ENCODE results near the gene RILPL1. TPM values are rescaled to one million over a fixed set of nuclear protein-coding genes. Genes with fewer than 3 reads are reported as not detected.
"Not testable (repeated sequence)": the region's sequence is repeated elsewhere in the genome, so short reads cannot be mapped to it uniquely, and the experiment has no call there.

RILPL1 gene
- total RNA-seq, 8 experiments from 2014 or later: 7.4 to 23.2 (median 13.0) TPM

- in situ Hi-C loops (cut with MboI; ENCODE audit: low pct_unique_long_range_greater_than_20kb in 2 of 9, low sequenced_read_pairs in 9 of 9, unreplicated experiment in 9 of 9): no loop called here
- Histone ChIP-seq H3K27ac (no peak overlapping the region), H3K4me1 (replicated peaks in 1 of 2) (peaks cover 0 to 7% of the 10 kb centered on the region in 2 donors), H3K4me3 (no peak overlapping the region)
- WGBS, 10 experiments: 83 to 100% (median 100%) methylated on average over 1 to 10 of the region's 16 CpGs; no CpG with 5 or more reads in 5 of the 10 experiments
- ATAC-seq (replicated peaks in 6 of 8): no peak
Measured at GRCh38 chr12:123499332-123499731, 34.2 kb downstream of the RILPL1 start.

DNA sequence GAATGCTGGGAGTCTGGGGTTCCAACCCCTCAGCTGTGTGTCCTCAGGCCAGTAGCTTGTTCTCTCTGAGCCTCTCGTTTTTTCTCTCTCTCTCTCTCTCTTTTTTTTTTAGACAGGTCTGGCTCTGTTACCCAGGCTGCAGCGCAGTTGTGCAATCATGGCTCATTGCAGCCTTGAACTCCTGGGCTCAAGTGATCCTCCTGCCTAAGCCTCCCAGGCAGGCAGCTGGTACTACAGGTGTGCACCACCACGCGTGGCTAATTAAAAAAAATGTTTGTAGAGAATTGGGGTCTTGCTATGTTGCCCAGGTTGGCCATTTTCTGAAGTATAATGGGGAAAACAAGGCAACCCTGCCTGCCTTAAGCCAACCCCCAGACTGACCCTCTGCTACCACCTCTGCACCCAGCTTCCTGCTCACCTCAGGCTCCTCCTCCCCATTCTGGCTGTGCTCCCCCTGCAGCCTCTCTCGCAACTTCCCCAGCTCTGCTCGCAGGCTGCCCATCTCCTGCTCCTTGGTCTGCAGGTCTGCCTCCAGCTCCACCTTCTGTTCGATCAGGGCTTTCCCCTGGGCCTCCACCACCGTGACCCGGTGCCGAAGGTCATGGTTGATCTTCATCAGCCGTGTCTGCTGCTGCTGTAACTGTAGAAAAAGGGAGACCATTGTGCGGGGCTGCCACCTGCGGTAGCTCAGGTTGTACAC lies 35.2 kb downstream of the RILPL1 start:
- ATAC-seq (replicated peaks in 6 of 8): no peak

GRCh38 chr12:123497065-123497464 lies 36.5 kb downstream of the RILPL1 start:
- Histone ChIP-seq H3K27ac (no peak overlapping the region), H3K4me1 (replicated peaks in 1 of 2) (peaks cover 15 to 17% of the 10 kb centered on the region in 2 donors), H3K4me3 (no peak overlapping the region)
- ATAC-seq (replicated peaks in 6 of 8): no peak
- 80 to 100% (median 100%) methylated on average over 1 to 5 of the region's 7 CpGs; no CpG with 5 or more reads in 5 of the 10 experiments for WGBS, 10 experiments
- in situ Hi-C loops (cut with MboI; ENCODE audit: low pct_unique_long_range_greater_than_20kb in 2 of 9, low sequenced_read_pairs in 9 of 9, unreplicated experiment in 9 of 9): no loop called here

More for the DNA sequence above, 35.2 kb downstream of the RILPL1 start:
- 83 to 100% (median 91%) methylated on average over 2 to 13 of the region's 13 CpGs; no CpG with 5 or more reads in 2 of the 10 experiments for WGBS, 10 experiments
- Histone ChIP-seq H3K27ac (no peak overlapping the region), H3K4me3 (no peak overlapping the region), H3K4me1 (replicated peaks in 1 of 2) (peaks cover 3 to 11% of the 10 kb centered on the region in 2 donors)
- in situ Hi-C loops (cut with MboI; ENCODE audit: low pct_unique_long_range_greater_than_20kb in 2 of 9, low sequenced_read_pairs in 9 of 9, unreplicated experiment in 9 of 9): no loop called here

DNA sequence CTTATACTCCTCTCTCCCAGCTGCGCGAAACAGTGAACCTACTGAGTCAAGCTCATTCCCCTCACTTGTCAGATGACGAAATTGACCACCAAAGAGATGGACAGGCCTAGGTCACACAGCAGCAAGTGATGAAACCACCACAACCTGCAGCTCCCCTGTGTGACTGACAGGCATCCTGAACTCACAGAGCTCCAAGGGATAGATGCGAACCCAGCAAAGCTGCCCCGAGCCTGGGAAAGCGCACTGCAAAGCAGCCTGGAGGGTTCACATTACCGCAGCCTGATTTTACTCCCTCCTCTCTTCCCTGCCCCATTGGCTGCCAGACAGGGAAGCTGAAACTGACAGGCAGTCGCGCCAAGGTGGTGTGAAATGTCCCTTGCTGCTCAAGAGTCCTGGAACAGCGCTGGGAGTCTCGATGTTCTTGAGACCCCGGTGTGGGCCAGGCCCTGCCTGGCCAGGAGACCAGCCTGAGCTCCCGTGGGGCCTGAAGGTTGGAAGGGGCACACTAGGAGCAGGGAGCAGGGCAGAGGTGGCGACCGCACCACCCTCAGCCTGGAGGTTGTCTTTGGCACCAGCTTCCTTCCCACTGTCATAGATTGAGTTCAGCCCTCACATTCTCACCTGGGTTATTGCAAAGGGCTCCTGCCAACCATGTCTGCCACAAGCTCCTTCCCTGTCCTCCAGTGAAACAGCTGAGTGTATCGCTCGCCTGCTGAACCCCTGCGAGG lies 39.2 kb downstream of the RILPL1 start:
- in situ Hi-C loops (cut with MboI; ENCODE audit: low pct_unique_long_range_greater_than_20kb in 2 of 9, low sequenced_read_pairs in 9 of 9, unreplicated experiment in 9 of 9): no loop called here
- no peak overlapping the region for H3K4me3 ChIP-seq
- 78 to 100% (median 90%) methylated on average over 1 to 10 of the region's 18 CpGs; no CpG with 5 or more reads in 3 of the 10 experiments for WGBS, 10 experiments
- ATAC-seq (replicated peaks in 6 of 8): peak in 2 of 8 experiments; percentile 9 to 13
- peaks cover 14 to 15% of the 10 kb centered on the region in 2 donors for H3K4me1 ChIP-seq (replicated peaks in 1 of 2)
- H3K27ac ChIP-seq: peak overlapping the region in 1 of 2 donors; percentile 17

GRCh38 chr12:123492339-123493039 lies 41.0 kb downstream of the RILPL1 start:
- WGBS, 10 experiments: 25 to 100% (median 81%) methylated on average over 1 to 2 of the region's 7 CpGs; no CpG with 5 or more reads in 2 of the 10 experiments
- H3K4me3 ChIP-seq; in situ Hi-C loops (cut with MboI; ENCODE audit: low pct_unique_long_range_greater_than_20kb in 2 of 9, low sequenced_read_pairs in 9 of 9, unreplicated experiment in 9 of 9): not testable (repeated sequence)
- peaks cover 14 to 15% of the 10 kb centered on the region in 2 donors for H3K4me1 ChIP-seq (replicated peaks in 1 of 2)
- peak overlapping the region; percentile 25 to 69 for H3K27ac ChIP-seq
- peak in 6 of 8 experiments; percentile 32 to 62 (median 44) for ATAC-seq (replicated peaks in 6 of 8)

DNA sequence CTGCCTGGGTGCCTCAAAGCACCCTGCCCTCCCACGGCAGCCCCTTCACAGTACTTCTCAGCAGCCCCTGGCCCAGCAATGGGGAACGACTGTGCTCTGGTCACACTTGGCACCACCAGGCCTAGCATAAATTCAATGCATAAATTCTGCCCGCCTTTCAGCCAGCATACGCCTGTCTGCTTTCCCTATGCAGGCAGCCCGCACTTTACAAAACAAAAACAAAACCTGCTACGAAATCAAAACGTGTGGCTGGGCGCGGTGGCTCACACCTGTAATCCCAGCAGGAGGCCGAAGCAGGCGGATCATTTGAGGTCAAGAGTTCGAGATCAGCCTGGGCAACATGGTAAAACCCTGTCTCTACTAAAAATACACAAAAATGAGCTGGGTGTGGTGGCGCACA lies 42.0 kb downstream of the RILPL1 start:
- no peak overlapping the region for H3K27ac ChIP-seq
- in situ Hi-C loops (cut with MboI; ENCODE audit: low pct_unique_long_range_greater_than_20kb in 2 of 9, low sequenced_read_pairs in 9 of 9, unreplicated experiment in 9 of 9): no loop called here

GRCh38 chr12:123491056-123491455 lies 42.5 kb downstream of the RILPL1 start:
- H3K4me1 ChIP-seq (replicated peaks in 1 of 2): peaks cover 14 to 15% of the 10 kb centered on the region in 2 donors
- no peak for ATAC-seq (replicated peaks in 6 of 8)
- H3K4me3 ChIP-seq: no peak overlapping the region
- WGBS, 10 experiments: 67 to 100% (median 94%) methylated on average over 1 to 5 of the region's 11 CpGs; no CpG with 5 or more reads in 5 of the 10 experiments
- no peak overlapping the region for H3K27ac ChIP-seq
- in situ Hi-C loops (cut with MboI; ENCODE audit: low pct_unique_long_range_greater_than_20kb in 2 of 9, low sequenced_read_pairs in 9 of 9, unreplicated experiment in 9 of 9): no loop called here

More for the DNA sequence above, 42.0 kb downstream of the RILPL1 start:
- H3K4me3 ChIP-seq: no peak overlapping the region
- ATAC-seq (replicated peaks in 6 of 8): no peak
- 60 to 100% (median 84%) methylated on average over 1 to 13 of the region's 13 CpGs; no CpG with 5 or more reads in 3 of the 10 experiments for WGBS, 10 experiments
- H3K4me1 ChIP-seq (replicated peaks in 1 of 2): peaks cover 14 to 15% of the 10 kb centered on the region in 2 donors

- Histone ChIP-seq H3K27ac (no peak overlapping the region), H3K4me3 (no peak overlapping the region), H3K4me1 (replicated peaks in 1 of 2) (peaks cover 14 to 15% of the 10 kb centered on the region in 2 donors)
- no peak for ATAC-seq (replicated peaks in 6 of 8)
- WGBS, 10 experiments: 75 to 80% (median 80%) methylated on average over 1 to 2 of the region's 5 CpGs; no CpG with 5 or more reads in 7 of the 10 experiments
- in situ Hi-C loops (cut with MboI; ENCODE audit: low pct_unique_long_range_greater_than_20kb in 2 of 9, low sequenced_read_pairs in 9 of 9, unreplicated experiment in 9 of 9): no loop called here
Measured at GRCh38 chr12:123490089-123490488, 43.4 kb downstream of the RILPL1 start.

DNA sequence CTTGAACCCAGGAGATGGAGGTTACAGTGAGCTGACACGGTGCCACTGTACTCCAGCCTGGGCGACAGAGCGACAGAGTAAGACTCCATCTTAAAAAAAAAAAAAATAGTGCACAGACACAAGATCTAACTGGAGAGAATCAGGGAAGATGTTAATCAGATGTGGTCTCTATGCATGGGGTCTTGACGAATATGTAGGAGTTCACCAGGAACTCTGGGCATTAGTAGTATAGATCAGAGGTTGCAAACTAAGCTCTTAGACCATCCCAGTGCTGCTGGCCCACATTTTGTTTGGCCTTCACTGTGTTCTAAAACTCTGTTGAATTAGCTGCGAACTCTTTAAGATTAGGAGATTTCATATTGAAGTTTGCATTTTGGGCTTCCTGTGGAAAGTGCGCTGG lies 43.9 kb downstream of the RILPL1 start:
- in situ Hi-C loops (cut with MboI; ENCODE audit: low pct_unique_long_range_greater_than_20kb in 2 of 9, low sequenced_read_pairs in 9 of 9, unreplicated experiment in 9 of 9): no loop called here
- WGBS, 10 experiments: 67 to 100% (median 100%) methylated on average over 1 to 5 of the region's 6 CpGs; no CpG with 5 or more reads in 2 of the 10 experiments
- Histone ChIP-seq H3K4me3 (no peak overlapping the region), H3K4me1 (replicated peaks in 1 of 2) (peaks cover 14 to 15% of the 10 kb centered on the region in 2 donors), H3K27ac (no peak overlapping the region)
- no peak for ATAC-seq (replicated peaks in 6 of 8)

DNA sequence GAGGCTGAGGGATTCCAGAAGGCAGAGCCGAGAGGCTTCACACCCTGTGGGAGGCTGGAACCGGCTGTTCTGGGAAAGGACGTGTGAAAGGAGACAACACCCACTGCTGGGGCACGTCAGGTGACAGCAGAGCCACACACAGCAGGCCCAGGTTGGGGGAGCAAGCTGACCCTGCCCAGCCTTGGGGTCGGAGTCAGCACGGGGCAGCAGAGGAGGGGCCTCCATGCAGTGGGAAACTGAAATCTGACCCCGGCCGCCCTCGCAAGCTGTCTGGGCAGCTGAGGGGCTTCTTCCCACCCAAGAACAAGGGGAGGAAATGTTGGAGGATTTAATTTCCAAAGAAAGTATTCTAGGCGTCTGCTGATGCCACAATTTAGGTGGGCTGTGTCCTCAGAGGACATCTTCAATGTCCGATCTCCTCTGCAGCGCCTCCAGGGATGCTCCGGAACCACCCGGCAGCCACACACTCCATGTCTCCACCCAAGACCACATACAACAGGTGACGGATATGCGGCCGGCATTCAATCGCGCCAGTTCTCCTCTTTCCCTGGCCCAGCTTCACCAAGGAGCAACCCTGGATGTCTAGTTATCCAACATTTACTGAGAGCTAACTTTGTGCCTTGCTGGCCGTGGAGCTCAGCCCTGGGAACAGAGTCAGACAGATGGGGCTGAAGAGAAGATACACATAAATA lies 44.8 kb downstream of the RILPL1 start:
- Histone ChIP-seq H3K4me3 (no peak overlapping the region), H3K27ac (no peak overlapping the region), H3K4me1 (replicated peaks in 1 of 2) (peaks cover 14 to 15% of the 10 kb centered on the region in 2 donors)
- 57 to 100% (median 86%) methylated on average over 1 to 9 of the region's 20 CpGs; no CpG with 5 or more reads in 2 of the 10 experiments for WGBS, 10 experiments
- in situ Hi-C loops (cut with MboI; ENCODE audit: low pct_unique_long_range_greater_than_20kb in 2 of 9, low sequenced_read_pairs in 9 of 9, unreplicated experiment in 9 of 9): no loop called here
- peak in 4 of 8 experiments; percentile 19 to 77 (median 47) for ATAC-seq (replicated peaks in 6 of 8)

DNA sequence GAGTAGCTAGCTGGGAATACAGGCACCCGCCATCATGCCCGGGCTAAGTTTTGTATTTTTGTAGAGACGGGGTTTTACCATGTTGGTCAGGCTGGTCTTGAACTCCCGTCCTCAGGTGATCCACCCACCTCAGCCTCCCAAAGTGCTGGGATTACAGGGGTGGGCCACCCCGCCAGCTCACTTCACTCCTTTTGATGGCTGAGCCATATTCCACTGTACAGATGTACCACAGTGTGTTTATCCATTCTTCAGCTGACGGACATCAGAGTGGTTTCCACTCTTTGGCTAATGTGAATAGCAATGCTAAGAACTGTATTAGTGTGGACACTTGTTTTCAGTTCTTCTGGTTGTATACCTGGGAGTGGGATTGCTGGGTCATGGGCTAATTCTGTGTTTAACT lies 46.1 kb downstream of the RILPL1 start:
- no peak for ATAC-seq (replicated peaks in 6 of 8)
- in situ Hi-C loops (cut with MboI; ENCODE audit: low pct_unique_long_range_greater_than_20kb in 2 of 9, low sequenced_read_pairs in 9 of 9, unreplicated experiment in 9 of 9): no loop called here
- WGBS, 10 experiments: 100% methylated on average over 1 to 3 of the region's 6 CpGs; no CpG with 5 or more reads in 4 of the 10 experiments
- peaks cover 3% of the 10 kb centered on the region in 2 donors for H3K4me1 ChIP-seq (replicated peaks in 1 of 2)
- H3K27ac ChIP-seq: no peak overlapping the region
- H3K4me3 ChIP-seq: no peak overlapping the region

DNA sequence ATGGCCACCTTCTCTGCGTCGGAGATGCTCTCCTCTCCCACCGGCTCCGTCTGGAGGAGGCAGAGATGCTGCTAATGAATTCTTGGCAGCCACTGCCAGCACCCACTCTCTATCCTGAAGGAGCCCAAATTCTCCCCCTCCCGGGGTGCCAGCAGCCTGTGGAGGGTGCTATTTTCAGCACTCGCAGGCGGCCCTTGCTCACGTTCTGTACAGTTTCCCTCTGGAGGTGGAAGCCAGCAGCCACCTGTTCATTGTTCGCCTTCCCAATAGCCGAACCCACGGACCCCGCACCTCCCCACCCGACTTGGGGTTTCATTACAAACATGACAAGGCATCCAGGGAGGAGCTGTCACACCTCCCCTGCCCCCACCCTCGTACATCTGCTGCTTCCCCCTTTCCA lies 47.8 kb downstream of the RILPL1 start:
- in situ Hi-C loops (cut with MboI; ENCODE audit: low pct_unique_long_range_greater_than_20kb in 2 of 9, low sequenced_read_pairs in 9 of 9, unreplicated experiment in 9 of 9): no loop called here
- no peak for ATAC-seq (replicated peaks in 6 of 8)
- WGBS, 10 experiments: 60 to 100% (median 88%) methylated on average over 1 to 4 of the region's 14 CpGs; no CpG with 5 or more reads in 6 of the 10 experiments
- Histone ChIP-seq H3K4me1 (replicated peaks in 1 of 2) (no peaks in the 10 kb centered on the region), H3K27ac (no peak overlapping the region), H3K4me3 (no peak overlapping the region)
